ENCODE results near the gene TCF20.
A peak's percentile ranks its signal among the peaks of the same experiment; 100 is the strongest.

Gene TCF20

DNA sequence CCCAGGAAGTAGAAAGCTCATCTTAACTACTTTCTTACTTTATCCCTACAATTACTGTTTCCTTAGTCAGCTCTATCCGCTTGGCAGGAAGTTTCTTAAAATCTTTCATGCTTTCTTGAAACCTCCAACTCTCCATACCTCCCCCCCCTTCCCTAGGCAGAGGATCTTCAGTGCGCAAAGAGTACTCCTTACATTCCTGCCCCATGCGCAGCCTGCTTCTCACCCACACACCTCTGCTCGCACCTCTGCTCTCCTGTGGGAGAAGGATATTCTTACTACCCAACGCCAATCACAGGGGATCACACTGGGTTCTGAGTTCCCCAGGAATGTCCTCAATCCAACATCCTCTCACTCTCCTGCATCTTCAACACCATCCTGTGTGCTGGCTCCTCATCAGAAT, 12.3 kb downstream of the TCF20 start:
- no peak for DNase-seq (ENCODE audit: low read depth)

GRCh38 chr22:42257386-42257785, 13.1 kb downstream of the TCF20 start:
- no peak for DNase-seq (ENCODE audit: low read depth)

DNA sequence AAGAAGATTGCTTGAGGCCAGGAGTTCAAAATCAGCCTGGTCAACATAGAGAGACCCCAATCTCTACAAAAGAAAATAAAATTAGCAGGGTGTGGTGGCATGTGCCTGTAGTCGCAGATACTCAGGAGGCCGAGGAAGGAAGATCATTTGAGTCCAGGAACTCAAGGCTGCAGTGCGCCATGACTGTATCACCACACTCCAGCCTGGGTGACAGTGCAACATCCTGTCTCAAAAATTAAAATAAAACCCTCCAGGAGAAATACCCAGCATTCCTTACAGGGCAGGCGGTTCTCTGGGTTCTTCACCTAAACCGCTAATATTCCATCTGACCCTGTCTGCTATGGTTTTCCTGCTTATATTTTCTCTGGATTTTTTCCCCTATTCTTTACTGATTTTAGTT, 13.5 kb downstream of the TCF20 start:
- DNase-seq (ENCODE audit: low read depth), result no peak

DNA sequence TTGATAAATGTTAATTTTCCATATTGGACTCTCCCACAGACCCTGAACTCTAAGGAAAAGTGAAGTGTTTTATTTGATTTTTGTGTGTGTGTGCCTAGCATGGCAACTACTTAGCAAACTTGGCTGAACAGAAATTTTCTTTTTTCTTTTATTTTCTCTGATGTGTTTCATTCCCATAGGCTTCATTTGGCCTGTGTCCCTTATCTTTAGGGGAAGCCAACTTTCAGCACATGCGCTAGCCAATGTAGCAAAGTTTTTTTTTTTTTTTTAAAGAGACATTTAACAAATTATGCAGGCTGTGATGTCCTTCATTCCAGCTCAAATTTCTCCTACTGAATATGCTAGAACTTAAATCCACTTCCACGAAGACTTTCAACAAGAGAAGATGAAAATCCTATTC, 14.2 kb downstream of the TCF20 start:
- no peak for DNase-seq (ENCODE audit: low read depth)

DNA sequence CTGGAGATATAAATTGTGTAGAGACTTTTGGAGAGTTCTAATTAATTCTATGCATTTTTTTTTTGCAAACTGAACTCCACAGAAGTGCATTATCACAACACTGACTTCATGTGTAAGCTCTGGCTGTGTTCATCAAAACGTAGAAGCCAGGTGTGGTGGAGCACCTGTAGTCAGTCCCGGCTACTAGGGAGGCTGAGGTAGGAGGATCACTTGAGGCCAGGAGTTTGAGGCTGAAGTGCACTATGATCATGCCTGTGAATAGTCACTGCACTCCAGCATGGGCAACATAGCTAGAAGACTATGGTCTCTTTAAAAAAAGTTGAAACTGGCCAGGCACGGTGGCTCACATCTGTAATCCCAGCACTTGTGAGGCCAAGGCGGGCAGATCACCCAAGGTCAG, 20.6 kb downstream of the TCF20 start:
- DNase-seq (ENCODE audit: low read depth), result no peak

DNA sequence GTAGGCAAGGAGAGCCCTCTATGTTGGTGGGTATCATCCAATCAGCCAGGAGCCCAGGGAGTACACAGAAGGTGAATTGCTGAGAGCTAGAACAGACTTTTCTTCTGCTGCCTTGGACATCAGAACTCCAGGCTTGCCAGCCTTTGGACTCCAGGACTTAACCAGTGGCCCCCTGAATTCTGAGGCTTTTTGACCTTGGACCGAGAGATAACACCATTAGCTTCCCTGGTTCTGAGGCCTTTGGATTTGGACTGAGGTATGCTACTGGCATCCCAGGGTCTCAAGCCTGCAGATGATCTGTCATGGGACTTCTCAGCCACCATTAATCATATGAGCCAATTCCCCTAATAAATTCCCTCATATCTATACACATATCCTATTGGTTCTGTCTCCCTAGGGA, 21.5 kb downstream of the TCF20 start:
- no peak for DNase-seq (ENCODE audit: low read depth)

- no peak for DNase-seq (ENCODE audit: low read depth)
These were observed 22.9 kb downstream of the TCF20 start for GRCh38 chr22:42247596-42247995.

GRCh38 chr22:42243802-42244060, 26.7 kb downstream of the TCF20 start:
- no peak for DNase-seq (ENCODE audit: low read depth)

- DNase-seq (ENCODE audit: low read depth), result no peak
These were observed 33.6 kb downstream of the TCF20 start for GRCh38 chr22:42236848-42237247.

GRCh38 chr22:42236268-42236667, 34.2 kb downstream of the TCF20 start:
- no peak for DNase-seq (ENCODE audit: low read depth)

- DNase-seq (ENCODE audit: low read depth), result no peak
These were observed 36.6 kb downstream of the TCF20 start for GRCh38 chr22:42233879-42234278.

DNA sequence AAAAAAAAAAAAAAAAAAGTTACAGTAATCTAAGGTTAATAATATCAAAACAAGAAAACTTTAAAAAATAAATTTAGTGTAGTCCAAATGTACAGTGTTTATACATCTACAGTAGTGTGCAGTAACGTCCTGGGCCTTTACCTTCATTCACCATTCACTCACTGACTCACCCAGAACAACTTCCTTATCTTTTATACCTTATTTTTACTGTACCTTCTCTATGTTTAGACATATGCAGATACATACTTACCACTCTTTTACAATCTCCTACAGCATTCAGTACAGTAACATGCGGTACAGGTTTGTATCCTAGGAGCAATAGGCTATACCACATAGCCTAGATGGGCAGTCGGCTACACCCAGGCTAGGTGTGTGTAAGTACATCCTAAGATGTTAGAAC, 38.5 kb downstream of the TCF20 start:
- DNase-seq (ENCODE audit: low read depth), result no peak

- DNase-seq (ENCODE audit: low read depth), result peak; percentile 39
These were observed 40.9 kb downstream of the TCF20 start for GRCh38 chr22:42229455-42230149.

- DNase-seq (ENCODE audit: low read depth), result no peak
These were observed 42.0 kb downstream of the TCF20 start for GRCh38 chr22:42228483-42228882.

DNA sequence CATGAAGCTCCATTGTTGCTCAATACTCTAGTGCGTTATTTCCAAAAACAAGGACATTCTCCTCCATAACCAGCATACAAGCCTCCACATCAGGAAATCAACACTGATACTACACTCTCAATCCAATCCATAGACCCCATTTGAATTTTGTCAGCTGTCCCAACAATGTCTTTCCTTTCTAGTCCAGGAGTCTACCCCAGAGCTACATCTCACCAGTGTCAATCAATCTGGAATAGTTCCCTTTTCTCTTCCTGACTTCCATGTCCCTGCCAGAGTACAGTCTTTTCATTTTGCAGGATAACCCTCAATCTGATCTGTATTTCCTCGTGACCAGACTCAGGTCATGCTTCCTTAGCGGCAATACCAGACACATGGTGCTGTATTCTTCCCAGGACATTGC, 43.0 kb downstream of the TCF20 start:
- no peak for DNase-seq (ENCODE audit: low read depth)

- DNase-seq (ENCODE audit: low read depth), result no peak
These were observed 44.6 kb downstream of the TCF20 start for GRCh38 chr22:42225841-42226240.

- DNase-seq (ENCODE audit: low read depth), result no peak
These were observed 48.3 kb downstream of the TCF20 start for GRCh38 chr22:42222140-42222539.
